HT1080 (cell line): Measurements from ENCODE around the gene CD19. TPM values are rescaled to one million over a fixed set of nuclear protein-coding genes. Genes with fewer than 3 reads are reported as not detected.
A peak's percentile ranks its signal among the peaks of the same experiment; 100 is the strongest.
"Not testable (repeated sequence)": the region's sequence is repeated elsewhere in the genome, so short reads cannot be mapped to it uniquely, and the experiment has no call there.

ENCODE experiments used
- DNase-seq: peaks from one replicate; pipeline ENCODE4 v3.0.0-alpha.2; 2015; ENCODE audit warnings: low read depth
- total RNA-seq: library from RNA; depleted of rRNA; stranded (reverse); fragments of >200 nt; shearing (Covaris generic); gene quantifications from 2 replicates; pipeline ENCODE4 v1.2.3, GENCODE V29; 2014; rRNA removed

The CD19 gene
- total RNA-seq, 1 experiment from 2014 or later: not detected

DNA sequence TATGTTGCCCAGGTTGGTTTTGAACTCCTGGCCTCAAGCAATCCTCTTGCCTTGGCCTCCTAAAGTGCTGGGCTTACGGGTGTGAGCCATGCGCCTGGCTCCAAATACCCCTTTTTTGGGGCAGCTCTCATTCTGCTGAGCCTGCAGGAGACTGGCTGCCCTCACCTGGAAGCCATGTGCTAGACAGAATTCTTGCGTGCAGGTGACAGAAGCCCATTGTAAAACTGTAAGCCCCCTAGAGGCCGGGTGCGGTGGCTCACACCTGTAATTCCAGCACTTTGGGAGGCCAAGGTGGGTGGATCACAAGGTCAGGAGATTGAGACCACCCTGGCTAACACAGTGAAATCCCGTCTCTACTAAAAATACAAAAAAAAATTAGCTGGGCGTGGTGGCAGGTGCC, 48.6 kb downstream of the CD19 start:
- DNase-seq: not testable (repeated sequence)

DNA sequence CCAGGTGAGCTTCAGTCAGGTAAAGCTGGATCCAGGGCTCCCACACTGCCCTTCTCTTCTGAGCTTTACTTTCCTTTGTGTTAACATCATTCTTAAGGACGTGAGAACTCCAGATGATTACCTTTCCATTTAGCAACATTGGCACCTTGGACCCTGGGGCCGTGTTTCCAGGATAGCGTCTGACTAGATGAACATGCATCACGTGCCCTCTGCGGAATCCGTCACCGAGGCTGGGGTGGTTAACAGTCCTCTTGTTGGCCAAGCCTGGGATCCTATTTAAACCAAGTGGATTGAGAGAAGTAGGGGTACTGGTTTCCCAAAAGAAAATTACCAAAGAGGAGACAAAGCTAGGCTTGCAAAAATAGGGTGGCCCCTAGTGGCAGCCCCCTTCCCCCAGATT, 49.2 kb downstream of the CD19 start:
- DNase-seq: no peak

DNA sequence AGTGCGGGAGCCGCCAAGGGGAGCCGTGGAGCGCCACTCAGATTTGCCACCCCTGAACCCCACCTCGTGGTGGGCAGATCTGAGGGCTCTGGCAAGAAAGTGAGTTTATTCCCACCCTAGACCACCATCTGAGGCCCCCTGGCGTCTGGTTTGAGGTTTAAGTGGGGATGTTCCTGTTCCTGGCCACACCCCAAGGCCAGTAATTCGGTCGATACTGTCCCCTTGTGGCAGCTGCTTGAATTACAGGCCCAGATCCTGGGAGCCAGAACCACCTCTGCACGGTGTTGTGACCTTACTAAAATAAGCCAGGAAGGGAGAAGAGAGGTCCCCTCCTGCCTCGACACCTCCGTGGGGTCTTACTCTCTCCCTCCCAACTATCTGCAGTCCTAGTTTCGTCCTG, 49.7 kb downstream of the CD19 start:
- peak; percentile 31 for DNase-seq

DNA sequence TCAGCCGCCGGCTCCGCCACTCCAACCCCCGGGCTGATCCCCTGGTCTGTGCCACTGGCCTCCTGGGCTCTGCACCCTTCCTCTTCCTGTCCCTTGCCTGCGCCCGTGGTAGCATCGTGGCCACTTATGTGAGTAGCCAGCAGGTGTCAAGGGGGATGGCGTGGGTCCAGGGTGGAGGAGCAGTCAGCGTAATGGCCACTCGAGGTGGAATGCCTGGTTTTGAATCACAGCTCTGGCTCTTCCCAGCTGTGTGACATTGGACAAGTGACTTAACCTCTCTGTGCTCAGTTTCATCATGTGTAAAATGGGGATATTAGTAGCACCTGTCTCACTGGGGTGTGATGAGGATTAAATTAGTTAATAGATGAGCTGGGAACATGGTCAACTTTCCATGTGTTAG, 50.6 kb downstream of the CD19 start:
- DNase-seq: no peak

DNA sequence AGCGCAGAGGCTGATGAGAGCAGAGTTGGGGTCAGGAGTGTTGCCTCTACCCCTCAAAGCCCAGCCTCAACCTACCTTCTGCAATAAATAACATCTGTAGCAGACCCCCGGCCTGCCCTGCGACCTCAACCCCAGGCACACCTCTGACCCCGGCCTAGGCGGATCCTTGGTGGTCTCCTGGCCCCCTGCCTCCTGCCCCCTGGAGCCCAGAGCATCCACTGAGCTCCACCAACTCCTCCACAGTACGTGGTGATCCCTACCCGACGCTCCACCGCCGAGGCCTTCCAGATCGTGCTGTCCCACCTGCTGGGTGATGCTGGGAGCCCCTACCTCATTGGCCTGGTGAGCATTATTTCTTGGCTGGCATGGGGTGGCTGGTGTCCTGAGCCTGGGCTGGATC, 51.2 kb downstream of the CD19 start:
- no peak for DNase-seq

DNA sequence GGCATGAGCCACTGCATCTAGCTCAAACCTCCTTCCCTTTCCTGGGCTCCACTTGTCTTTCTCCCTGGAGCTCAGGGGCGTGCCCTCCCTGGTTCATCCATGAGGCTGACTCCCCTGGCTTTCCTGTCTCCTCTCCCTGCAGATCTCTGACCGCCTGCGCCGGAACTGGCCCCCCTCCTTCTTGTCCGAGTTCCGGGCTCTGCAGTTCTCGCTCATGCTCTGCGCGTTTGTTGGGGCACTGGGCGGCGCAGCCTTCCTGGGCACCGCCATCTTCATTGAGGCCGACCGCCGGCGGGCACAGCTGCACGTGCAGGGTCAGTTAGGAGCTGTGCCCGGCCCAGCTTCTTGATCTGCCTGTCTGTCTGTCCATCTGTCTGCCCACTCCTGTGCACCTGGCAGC, 51.9 kb downstream of the CD19 start:
- DNase-seq: no peak

GRCh38 chr16:28984091-28984490, 52.3 kb downstream of the CD19 start:
- DNase-seq: no peak

GRCh38 chr16:28984619-28985135, 52.9 kb downstream of the CD19 start, which contains the start of gene LAT:
Gene LAT (plus strand): TSS chr16:28985052. CDS start chr16:28985418, 366 bp downstream.
- peak; percentile 85 for DNase-seq

DNA sequence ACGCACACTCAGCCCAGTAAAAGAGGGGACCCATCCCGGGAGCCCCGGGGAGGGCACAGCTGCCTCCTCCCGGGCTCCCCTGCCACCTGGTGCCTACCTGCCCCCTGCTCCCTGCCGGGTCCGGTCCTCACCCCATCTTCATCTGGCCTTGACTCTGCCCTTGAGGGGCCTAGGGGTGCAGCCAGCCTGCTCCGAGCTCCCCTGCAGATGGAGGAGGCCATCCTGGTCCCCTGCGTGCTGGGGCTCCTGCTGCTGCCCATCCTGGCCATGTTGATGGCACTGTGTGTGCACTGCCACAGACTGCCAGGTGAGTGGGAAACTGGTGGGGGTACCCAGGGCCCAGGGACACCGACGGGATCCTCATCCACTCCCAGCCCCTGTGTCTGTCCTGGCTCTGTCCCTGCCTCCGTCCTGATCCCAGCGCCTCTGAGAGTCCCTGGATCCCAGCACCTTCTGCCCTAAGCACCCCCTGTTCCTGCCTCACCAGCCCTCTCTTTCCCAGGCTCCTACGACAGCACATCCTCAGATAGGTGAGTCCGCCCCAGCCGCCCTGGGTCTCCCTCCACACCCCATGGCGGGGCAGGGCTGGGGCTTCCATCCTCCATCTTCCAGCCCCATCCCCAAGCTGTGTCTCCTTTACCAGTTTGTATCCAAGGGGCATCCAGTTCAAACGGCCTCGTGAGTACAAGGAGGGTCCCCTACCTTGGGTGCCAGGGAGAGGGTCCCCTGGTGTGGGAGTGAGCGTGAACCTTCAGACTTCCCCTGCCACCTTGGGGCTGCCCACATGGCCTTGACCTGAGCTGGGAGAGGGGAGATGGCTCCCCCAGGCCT, 53.7 kb downstream of the CD19 start:
- DNase-seq: no peak

DNA sequence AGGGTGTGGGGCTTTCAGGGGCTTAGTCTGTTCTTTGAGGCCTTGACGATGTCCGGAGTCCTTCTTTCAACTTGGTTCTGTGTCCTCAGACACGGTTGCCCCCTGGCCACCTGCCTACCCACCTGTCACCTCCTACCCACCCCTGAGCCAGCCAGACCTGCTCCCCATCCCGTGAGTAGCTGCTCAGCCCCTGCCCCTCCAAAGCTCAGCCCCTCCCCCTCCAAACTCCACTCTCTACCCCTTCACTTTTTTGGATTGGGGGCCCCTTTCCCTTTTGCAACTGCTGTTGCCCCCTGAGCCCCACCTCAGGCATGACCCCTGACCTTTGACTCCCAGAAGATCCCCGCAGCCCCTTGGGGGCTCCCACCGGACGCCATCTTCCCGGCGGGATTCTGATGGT, 54.3 kb downstream of the CD19 start:
- no peak for DNase-seq

DNA sequence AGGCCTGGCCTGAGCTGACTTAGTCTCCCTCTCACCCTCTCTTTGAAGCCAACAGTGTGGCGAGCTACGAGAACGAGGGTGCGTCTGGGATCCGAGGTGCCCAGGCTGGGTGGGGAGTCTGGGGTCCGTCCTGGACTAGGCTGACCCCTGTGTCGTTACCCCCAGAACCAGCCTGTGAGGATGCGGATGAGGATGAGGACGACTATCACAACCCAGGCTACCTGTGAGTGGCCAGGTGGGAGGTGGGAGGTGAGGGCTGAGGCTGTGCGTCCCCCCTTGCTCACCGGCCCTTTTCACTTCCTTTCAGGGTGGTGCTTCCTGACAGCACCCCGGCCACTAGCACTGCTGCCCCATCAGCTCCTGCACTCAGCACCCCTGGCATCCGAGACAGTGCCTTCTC, 54.7 kb downstream of the CD19 start:
- no peak for DNase-seq

GRCh38 chr16:28987170-28987853, 55.5 kb downstream of the CD19 start:
- no peak for DNase-seq

Other genes with a start within 250 kb of the CD19 start
- 456 and 760 TPM in 2 replicates for gene EIF3C, start 220.5 kb upstream of the CD19 start, total RNA-seq
- gene NPIPB9, start 180.2 kb upstream of the CD19 start, total RNA-seq: 0.33 and 0.40 TPM in 2 replicates
- gene ATXN2L, start 109.0 kb upstream of the CD19 start, total RNA-seq: 36.5 and 57.7 TPM in 2 replicates
- 390 and 404 TPM in 2 replicates for gene TUFM, start 85.6 kb upstream of the CD19 start, total RNA-seq
- gene SH2B1, start 68.1 kb upstream of the CD19 start, total RNA-seq: 28.5 and 38.5 TPM in 2 replicates
- 0.27 TPM in 1 of 2 replicates, not detected in the other for gene ATP2A1, start 53.5 kb upstream of the CD19 start, total RNA-seq
- 24.7 and 28.0 TPM in 2 replicates for gene RABEP2, start 6.7 kb upstream of the CD19 start, total RNA-seq
- gene NFATC2IP, start 19.0 kb downstream of the CD19 start, total RNA-seq: 30.4 and 33.2 TPM in 2 replicates
- 36.5 and 45.6 TPM in 2 replicates for gene SPNS1, start 42.8 kb downstream of the CD19 start, total RNA-seq
- gene LAT, start 53.1 kb downstream of the CD19 start, total RNA-seq: 32.7 and 44.1 TPM in 2 replicates